HuH-7 (cell line): Measurements from ENCODE around the gene GPRIN1.

Source experiments
- DNase-seq: peaks from one replicate; pipeline ENCODE4 v3.0.0; 2011; ENCODE audit warnings: low spot score

GPRIN1 gene

DNA sequence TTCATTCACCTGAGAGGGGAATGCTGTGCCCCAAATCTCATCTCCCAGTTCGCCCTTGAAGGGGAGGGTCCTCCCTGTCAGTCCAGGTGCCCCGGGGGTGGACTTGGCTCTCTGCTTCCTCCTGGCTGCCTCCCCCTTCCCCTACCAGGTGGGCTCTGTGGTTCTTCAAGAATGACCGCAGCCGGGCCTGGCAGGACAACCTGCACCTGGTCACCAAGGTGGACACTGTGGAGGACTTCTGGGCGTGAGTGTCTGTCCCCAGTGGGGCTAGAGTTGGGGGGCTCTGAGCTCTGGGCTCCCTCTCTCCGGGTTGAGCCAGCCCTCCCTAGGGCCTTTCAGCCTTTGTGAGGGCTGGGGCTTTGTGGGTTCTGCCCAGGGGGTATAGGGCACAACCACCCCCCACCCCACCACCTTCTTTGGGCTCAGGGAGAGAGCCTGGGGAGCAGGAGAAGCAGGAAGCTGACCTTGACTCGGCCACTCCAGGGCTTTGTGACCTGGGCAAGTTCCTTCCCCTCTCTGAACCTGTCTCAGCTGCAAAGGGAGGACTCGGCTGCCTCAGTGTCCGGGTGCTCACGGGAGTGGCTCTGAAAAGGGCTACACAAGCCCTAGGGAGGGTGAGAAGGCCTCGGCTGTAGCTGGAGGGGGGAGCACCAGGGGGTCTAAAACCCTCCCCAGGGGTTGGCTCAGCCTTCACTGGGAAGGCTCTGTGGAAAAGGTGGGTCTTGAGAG, 33.7 kb upstream of the GPRIN1 start:
- no peak for DNase-seq

DNA sequence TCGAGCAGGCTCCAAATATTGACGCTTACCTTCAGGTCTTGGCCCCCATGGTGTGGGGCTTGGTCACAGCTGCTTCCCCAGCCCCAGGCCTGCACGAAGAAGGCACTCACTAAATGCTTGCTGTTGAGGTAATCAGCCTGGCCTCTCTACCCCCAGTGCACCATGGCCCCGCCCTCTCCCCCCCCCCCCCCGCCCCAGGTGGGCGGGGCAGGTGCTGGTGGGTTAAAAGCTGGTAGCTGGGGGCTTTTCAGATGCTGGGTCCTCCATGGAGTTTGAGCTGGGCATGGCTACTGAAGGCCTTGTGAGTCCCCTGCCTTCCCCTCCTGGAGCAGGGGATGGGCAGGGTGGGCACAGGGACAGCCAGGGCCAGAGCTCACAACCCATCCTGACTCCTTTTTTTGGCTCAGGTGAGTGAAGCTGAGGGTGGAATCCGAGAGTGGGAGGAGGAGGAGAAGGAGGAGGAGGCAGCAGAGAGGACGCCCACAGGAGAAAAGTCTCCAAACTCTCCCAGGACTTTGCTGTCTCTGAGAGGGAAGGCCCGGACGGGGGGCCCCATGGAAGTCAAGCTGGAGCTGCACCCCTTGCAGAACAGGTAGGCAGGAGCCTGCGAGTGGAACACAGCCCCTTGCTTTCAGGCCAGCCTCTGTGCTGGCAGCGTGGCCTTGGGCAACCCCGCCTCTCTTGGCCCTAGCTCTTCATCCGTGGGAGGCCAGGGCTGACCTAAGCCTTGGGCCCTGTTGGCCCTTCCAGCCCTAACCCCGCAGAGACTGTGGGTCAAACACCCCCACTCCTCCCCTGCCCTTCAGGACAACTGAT, 32.9 kb upstream of the GPRIN1 start:
- no peak for DNase-seq

DNA sequence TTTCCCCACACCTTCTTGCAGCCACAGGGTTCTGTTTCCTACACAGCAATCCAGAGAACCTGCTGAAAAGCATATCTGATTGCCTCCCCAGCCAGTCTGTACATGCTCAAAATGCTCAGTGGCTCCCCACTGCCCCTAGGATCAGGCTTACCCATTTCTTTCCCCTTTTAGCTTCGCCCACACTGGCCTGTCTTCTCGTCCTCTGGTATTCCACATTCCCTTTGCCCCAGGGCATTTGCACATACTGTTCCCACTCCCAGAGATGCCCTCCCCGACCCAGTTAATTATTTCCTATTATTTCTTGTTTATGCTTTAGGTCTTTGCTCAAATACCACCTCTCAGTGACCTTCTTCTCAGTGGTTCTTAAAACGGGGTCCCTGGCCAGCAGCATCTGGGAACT, 30.7 kb upstream of the GPRIN1 start:
- no peak for DNase-seq

DNA sequence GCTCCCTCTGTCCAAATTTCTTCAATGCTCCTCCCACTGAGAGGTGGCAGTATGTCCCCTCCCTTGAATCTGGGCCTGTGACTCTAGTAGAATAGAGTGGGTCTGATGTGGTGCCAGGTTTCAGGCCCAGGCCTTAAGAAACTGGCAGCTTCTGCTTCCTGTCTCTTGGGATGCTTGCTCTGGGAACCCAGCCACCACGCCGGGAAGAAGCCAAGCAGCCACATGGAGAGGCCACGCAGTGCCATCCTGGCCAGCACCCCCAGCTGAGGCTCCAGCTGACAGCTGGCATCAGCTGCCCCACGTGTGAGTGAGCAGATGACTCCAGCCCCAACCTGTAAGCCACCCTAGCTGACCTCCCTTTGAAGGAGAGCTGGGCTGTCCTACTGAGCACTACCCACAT, 30.0 kb upstream of the GPRIN1 start:
- DNase-seq = no peak

DNA sequence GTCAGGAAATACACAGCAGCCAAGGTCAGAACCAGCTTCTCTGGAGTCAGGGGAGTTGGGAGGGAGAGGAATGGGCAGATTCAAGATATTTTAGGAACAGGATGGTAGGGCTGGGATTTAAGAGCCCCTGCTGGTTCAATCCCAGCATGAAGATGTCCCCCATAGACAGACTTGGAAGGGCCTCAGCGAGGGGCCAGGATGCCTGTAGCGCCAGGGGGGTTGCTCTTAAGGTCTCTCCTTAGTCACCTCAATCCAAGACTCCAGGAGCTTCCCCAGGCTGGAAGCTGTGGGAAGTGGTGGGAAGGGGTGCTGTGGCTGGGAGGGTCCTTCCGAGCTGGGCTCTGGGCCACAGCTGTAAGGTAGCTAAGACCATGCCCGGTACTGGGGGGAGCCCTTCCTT, 29.3 kb upstream of the GPRIN1 start:
- DNase-seq = no peak

DNA sequence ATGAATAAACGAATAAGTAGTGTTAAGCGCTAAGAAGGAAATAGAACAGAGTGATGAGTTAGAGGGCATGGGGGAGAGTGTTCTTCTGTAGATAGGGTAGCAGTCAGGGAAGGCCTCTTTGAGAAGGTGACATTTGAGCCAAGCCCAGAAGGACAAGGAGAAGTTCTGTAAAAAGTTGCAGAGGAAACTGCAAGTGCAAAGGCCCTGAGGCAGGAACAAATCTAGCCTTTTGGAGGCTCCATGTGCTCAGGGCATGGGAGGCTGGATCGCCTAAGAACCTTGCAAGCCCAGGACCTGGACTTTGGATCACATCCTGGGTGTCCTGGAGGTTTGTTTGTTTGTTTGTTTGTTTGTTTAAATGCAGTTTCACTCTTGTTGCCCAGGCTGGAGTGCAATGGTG, 28.5 kb upstream of the GPRIN1 start:
- DNase-seq = no peak

DNA sequence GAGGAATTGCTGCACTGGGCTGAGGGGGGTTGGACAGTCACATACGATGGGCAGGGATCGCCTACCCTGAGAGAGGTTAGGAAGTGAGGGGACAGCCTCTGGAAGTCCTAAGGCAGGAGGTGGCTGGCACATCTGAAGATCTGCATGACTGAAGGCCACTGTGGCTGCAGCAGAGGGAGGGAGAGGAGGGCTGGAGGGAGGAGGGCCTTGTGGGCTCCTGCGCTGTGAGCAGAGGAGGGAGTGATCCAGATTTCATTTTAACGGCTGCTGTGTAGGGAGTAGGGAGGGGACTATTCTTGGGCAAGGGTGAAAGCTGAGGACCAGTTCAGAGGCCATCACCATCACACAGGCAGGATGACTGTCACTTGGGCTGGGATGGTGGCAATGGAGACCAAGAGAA, 27.6 kb upstream of the GPRIN1 start:
- no peak for DNase-seq

DNA sequence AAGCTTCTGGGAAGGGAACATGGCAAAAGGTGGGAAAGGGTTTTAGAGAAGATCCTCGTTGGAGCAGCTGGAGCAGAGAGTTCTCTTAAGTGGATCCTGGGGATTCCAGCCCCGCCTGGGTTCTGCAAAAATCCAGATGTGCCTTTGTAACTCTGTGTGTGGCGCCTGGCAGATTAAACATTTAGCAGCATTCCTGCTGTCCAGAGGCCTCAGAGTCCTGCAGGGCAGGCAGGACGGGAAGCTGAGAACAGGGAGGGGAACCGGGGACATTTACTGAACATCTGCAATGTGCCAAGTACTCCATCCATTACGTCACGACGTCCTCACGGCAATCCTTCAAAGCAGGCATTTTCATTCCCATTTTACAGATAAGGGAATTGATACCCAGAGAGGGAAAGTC, 26.5 kb upstream of the GPRIN1 start:
- DNase-seq = no peak

DNA sequence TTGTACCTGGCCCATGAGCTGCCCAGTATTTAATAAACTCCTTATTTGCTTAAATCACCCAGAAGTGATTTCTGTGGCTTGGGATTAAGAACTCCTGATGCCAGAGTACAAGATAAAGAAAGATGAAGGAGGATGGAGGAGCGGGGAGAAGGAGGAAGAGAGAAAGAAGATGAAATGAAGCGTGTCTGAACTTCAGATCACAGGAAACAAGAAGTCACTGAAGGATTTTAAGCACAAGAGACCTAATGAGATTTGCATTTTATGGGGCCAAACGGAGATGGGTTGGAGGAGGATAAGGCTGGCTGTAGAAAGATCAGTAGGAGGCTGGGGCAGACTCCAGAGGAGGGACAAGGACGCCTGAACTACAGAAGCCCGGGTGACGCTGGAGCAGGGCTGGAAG, 23.6 kb upstream of the GPRIN1 start:
- no peak for DNase-seq

DNA sequence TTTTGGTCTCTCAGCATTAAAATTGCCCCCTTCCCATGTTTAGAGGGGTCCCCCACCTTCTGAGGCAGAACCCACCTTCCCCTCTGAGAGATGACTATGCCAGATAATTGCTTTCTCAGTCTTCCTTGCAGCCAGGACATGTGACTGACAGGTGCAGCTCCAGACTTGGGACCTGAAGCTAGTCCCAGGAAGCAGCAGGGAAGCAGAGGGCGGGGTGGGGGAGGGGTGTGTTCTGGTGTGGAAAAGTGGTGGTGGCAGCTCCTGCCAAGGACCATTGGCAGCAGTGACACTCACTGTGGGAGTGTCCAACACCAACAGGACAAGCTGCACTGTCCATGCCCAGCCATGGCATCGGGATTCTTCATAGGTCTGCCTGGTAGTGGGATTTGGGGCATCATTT, 22.8 kb upstream of the GPRIN1 start:
- no peak for DNase-seq

DNA sequence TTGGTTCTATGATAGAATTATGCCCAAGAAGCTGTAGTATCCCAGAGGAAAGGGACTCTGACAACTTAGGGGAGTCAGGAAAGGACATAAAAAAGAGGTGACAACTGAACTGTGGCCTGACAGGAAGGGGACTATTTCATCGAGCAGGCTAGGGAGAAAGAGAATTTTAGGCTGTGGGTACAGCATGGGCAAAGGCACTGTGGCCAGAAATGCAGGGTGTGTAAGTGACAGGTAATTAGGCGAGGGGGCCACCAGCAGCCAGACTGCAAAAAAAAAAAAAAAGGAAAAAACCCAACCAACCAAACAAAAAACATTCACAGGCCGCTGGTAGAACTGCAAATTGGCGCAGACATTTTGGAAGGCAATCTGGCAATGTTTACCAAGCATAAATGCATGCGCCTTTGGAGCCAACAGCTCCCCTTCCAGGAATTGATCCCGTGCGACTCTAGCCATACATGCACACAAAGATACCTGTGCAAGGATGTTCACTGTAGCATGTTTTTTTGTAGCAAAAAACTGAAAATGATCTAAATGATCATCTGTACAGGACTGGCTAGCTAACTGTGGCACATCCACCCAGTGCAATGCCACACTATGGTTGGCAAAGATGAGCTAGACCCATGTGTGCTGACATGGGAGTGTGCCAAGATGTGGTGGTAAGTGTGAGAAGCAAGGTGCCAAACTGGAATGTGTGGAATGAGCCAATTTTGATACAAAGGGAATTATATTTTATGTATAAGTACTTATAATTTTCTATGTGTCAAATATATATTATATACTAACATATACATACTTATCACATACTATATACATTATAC, 21.6 kb upstream of the GPRIN1 start:
- DNase-seq = no peak

DNA sequence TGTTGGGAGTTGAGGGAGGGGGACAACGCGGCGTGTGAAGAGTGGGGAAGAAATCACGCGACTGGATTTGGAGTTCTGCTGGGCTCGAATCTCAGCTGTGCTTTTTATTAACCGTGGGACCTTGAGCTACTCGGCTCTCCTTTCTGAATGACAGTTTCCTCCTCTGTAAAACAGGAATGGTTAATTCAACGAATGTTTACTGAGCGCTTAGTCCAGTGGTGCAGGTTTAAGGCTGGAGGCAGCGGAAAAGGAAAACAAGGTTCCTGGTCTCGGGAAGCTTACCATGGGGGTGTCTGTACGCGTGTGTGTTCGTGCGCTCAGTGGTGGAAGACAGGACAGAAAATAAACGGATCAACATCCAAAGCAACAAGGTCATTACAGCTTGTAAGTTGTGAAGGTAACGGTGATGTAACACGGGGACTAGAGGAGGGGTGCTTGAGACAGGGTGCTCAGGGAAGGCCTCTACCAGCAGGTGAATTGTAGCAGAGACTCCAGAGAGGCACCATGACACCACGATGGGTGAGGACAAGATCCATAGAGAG, 20.8 kb upstream of the GPRIN1 start:
- DNase-seq = no peak

DNA sequence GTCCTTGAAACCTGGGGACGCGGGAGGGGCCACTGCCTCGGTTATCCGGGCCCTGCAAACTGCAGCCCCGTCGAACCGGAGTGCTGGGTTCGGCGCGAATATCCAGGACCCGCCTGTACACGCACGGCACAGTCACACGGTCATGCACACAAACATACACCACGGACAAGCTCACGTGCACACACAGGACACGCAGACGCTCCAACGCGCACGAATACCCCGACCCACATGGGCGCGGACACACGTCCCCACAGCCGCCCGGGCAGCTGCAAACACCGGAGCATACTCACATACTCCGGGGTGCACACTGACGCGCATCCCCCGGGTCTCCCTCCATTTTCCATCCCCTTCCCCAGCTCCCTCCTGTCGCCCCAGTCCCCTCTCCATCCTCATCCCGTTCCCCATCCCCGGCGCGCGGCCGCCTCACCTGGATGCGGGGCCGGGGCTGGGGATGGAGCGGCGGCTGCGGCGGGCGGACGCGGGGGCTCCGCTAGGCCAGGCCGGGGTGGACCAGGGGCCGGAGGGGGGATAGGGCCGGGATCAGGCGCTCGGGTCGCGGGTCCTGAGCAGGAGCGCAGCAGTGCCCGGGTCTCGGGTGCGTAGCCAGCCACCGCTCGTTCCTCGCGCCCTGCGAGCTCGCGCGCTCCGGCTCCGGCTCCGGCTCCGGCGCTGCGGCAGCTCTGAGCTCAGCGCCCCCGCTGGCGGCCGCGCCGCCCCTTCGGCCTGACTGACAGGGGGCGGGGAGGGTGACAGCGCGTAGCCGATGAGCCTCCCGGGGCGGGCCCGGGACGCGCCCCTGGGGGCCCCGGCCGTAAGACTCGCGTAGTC, 20.1 kb upstream of the GPRIN1 start, which contains the start of the genes EIF4E1B and SNCB:
Gene EIF4E1B (plus strand): TSS at position 823 of the 828 bp plus-strand sequence. CDS start 12,113 bp downstream, outside the sequence.
Gene SNCB (minus strand): TSS at position 682 of the 828 bp plus-strand sequence. CDS start 880 bp downstream, outside the sequence.
- DNase-seq = peak; percentile 79

DNA sequence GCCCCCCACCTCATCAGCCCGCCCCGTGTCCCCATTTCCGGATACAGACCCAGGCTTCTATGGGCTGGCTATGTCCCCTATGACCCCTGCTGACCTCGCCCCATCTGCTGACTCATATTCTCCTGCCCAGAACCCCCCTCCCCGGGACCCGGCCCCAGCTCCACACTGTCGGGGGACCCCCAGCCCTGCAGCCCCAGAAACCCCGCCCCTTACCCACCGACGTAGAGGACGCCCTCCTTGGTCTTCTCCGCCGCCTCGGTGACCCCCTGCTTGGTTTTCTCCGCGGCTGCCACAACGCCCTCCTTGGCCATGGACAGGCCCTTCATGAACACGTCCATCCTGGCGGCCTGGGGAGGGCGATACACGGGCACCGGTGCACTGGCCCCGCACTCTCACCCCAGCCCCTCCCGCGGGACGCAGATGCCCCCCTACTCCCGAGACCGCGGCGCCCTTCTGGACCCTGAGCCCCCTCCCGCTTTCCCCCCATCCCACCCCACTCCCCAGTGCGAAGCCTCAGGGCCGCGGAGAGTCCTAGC, 19.4 kb upstream of the GPRIN1 start:
- no peak for DNase-seq

DNA sequence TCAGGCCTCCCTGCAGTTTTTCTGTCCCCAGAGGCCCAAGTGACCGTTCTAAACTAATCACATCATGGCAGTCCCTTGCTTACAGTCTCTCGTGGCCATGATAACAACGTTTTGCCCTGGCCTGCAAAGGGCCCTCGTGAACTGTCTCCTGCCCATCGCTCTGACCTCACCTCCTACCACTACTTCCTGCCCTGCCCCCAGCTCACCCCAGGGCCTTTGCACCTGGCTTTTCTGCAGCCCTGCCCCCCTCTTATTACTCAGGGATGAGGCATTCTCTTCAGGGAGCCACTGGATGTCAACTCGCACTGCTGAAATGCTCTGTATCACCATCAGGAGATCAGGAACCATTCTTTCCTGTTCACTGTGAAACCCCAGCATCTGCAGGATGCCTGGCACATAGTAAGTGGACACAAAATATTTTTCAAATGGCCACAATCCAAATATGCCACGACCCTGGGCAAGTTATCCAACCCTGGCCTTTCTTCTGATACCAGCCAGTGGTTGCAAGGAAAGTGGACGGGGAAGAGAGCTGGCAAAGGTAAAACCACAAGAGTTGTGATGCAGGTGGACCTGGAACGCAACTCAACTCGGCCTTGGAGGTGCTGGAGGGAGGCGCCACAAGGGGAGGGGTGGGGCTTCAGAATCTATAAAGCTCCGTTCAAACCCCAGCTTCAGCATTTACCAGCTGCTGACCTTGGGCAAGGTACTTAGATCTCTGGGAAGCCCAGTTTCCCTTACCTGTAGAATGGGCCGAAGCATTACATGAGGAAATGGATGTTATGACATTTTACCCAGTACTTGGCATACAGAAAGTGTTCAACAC, 18.7 kb upstream of the GPRIN1 start:
- DNase-seq = no peak

DNA sequence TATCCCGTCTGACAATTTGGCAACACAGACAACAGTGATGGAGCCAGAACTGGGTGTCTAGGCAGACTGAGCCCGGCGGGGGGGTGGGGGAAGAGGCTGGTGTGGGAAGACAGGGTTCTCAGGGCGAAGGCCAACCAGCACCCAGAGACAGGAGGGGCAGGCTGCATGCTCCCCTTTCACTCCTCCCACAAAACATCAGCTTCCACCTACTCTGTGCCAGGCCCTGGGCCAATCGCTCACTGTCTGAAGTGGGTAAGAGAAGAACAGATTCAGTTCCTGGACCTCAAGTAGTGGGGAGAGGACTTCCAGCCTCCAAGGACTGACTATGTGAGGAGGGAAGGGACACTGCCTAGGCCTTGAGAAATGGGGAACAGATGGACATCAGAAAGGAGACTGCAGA, 17.6 kb upstream of the GPRIN1 start:
- no peak for DNase-seq

DNA sequence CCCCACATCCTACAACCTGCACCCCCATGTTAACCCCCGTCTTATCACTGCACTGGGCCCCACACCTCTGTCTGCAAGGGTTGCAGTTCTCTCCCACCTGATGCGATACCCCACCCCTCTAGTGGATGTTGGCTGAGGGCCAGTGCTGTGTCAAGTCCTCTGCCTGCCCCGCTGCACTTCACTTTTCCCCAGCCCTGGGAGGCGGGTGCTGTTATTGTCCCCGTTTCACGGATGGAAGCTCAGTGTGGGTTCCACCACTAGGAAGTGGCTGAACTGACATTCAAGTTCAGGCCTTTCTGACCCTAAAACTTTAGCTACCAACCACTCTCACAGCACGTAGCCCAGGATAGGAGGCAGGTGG, 16.9 kb upstream of the GPRIN1 start:
- DNase-seq = no peak

DNA sequence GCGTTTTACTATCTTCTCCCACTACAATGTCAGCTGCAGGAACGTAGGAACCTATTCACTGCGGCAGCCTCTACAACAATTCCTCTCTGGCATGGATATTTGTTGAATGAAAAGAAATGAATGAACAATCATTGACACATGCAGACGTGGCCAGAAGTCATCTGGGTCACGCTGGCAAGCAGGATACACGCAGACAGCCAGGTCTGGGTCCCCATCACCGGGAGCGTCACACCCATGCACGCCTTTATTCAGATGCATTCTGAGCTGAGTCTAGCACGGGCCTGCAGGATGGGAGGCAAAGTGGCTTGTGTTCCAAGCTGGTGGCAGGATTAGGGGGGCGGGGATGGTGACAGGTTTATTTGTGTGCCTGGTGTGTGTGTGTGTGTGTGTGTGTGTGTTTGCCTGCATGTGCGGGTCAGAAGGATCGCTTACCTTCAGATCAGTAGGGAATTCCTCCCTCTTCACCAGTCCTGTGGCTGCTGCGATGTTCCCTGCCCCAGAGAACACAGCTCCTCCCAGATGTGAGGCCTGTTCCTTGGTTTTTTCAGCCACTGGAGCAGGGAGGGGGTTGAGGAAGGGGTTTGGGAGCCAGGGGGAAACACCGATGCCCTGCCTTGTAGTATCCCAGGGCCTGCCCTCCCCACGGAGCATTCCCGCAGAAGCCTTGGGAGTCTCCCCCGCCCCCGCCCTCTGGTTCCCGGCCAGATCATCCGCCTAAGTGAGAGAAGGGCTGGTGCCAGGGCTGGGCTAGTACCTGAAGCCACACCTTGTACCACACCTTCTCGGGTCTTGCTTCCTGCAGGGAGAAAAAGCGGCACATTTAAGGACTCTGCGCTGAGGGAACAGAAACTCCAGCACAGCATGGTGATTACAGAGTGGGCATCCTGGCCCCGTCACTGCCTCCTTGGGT, 16.3 kb upstream of the GPRIN1 start:
- no peak for DNase-seq

DNA sequence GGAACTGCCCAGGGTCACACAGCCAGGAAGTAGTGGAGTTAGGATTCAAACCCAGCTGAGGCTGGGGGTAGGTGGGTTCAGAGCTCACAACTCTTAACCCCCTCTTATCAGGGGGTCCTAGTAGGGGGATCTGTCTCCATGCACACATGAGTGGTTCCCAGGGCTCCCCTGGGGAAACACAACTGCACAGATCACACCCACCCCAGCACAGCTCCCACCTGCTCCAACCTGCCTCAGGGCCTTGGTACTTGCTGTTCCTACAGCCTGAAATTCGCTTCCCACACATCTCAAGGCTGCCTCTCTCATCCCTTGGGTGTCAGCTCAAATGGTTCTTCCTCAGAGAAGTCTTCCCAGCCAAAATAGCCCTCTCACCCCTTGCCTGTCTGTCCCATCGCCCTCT, 15.6 kb upstream of the GPRIN1 start:
- no peak for DNase-seq
